GM12874 (cell line): ENCODE data around the gene FBXW12.
"Not testable (repeated sequence)": the region's sequence is repeated elsewhere in the genome, so short reads cannot be mapped to it uniquely, and the experiment has no call there.

Experiments used
- CTCF ChIP-seq: IDR thresholded peaks from 2 replicates; pipeline ENCODE4 v1.5.1; 2011; ENCODE audit warnings: low read depth, mild to moderate bottlenecking, control low read depth, low read length, moderate library complexity; ENCODE audit not compliant: insufficient read depth

The FBXW12 gene

GRCh38 chr3:48371651-48372376 lies at the start of gene FBXW12:
TSS of gene FBXW12 (plus strand) at chr3:48372219. CDS start at chr3:48372768, 549 bp downstream.
- no peak for TF ChIP-seq CTCF

- TF ChIP-seq CTCF = not testable (repeated sequence)
These were observed 38.4 kb upstream of the FBXW12 start, which contains the start of gene SPINK8 for GRCh38 chr3:48333346-48334245. TSS of gene SPINK8 (minus strand) at chr3:48333661. CDS start at chr3:48328341, 5,320 bp downstream.

- no peak for TF ChIP-seq CTCF
These were observed 37.4 kb upstream of the FBXW12 start for GRCh38 chr3:48334605-48335004.

- no peak for TF ChIP-seq CTCF
These were observed 33.4 kb upstream of the FBXW12 start for GRCh38 chr3:48338635-48339034.

- TF ChIP-seq CTCF = no peak
These were observed 28.6 kb upstream of the FBXW12 start for GRCh38 chr3:48343432-48343831.

- no peak for TF ChIP-seq CTCF
These were observed 27.0 kb upstream of the FBXW12 start for GRCh38 chr3:48344867-48345507.
